Neural progenitor cell (in vitro differentiated cells): Measurements from ENCODE around the gene TMEFF2. TPM values are rescaled to one million over a fixed set of nuclear protein-coding genes. Genes with fewer than 3 reads are reported as not detected.

ENCODE experiments used
- DNase-seq: peaks from one replicate; pipeline ENCODE4 v3.0.0-alpha.2; 2016; ENCODE audit warnings: low spot score
- H2AFZ ChIP-seq: fragments of 200-600 bp; sonication (generic); replicated peaks from 2 replicates; pipeline ENCODE4 v1.6.1; 2016; ENCODE audit warnings: antibody characterized with exemption
- H3F3A ChIP-seq: fragments of 200-600 bp; sonication (generic); 2 replicates; pipeline ENCODE4 v1.6.1; 2016; ENCODE audit warnings: antibody characterized with exemption, low read depth
- H3K27ac ChIP-seq: fragments of 200-600 bp; sonication (generic); 2 replicates; pipeline ENCODE4 v1.5.1; 2016; ENCODE audit warnings: mild to moderate bottlenecking
- H3K27me3 ChIP-seq: fragments of 200-600 bp; sonication (generic); 2 replicates; pipeline ENCODE4 v1.6.1; 2016; ENCODE audit warnings: mild to moderate bottlenecking, moderate library complexity
- H3K36me3 ChIP-seq: fragments of 200-600 bp; sonication (generic); 2 replicates; pipeline ENCODE4 v1.5.1; 2016
- H3K4me1 ChIP-seq: fragments of 200-600 bp; sonication (generic); 2 replicates; pipeline ENCODE4 v1.6.1; 2016; ENCODE audit warnings: mixed run types
- H3K4me2 ChIP-seq: fragments of 200-600 bp; sonication (generic); 2 replicates; pipeline ENCODE4 v1.6.1; 2016
- H3K4me3 ChIP-seq: fragments of 200-600 bp; sonication (generic); 2 replicates; pipeline ENCODE4 v1.5.1; 2016
- H3K79me2 ChIP-seq: fragments of 200-600 bp; sonication (generic); 2 replicates; pipeline ENCODE4 v1.6.1; 2016; ENCODE audit warnings: low read depth
- H3K9ac ChIP-seq: fragments of 200-600 bp; sonication (generic); 2 replicates; pipeline ENCODE4 v1.6.1; 2016
- H3K9me3 ChIP-seq: fragments of 200-600 bp; sonication (generic); 2 replicates; pipeline ENCODE4 v1.5.1; 2016; ENCODE audit warnings: low read depth
- H4K20me1 ChIP-seq: fragments of 200-600 bp; sonication (generic); 2 replicates; pipeline ENCODE4 v1.6.1; 2016; ENCODE audit warnings: low read depth
- H3K27ac Mint-ChIP-seq: 3 replicates; pipeline ENCODE4 v1.8.0; 2021; ENCODE audit warnings: mixed read lengths
- H3K27me3 Mint-ChIP-seq: 2 replicates; pipeline ENCODE4 v1.8.0; 2022; ENCODE audit warnings: low read depth, mild to moderate bottlenecking, inconsistent platforms, moderate library complexity, mixed read lengths; ENCODE audit not compliant: insufficient read depth
- H3K36me3 Mint-ChIP-seq: 3 replicates; pipeline ENCODE4 v1.8.0; 2021; ENCODE audit warnings: mixed read lengths
- H3K4me1 Mint-ChIP-seq: 3 replicates; pipeline ENCODE4 v1.8.0; 2021; ENCODE audit warnings: mixed read lengths
- H3K4me3 Mint-ChIP-seq: 3 replicates; pipeline ENCODE4 v1.8.0; 2021; ENCODE audit warnings: mild to moderate bottlenecking, moderate library complexity, mixed read lengths
- H3K9me3 Mint-ChIP-seq: 3 replicates; pipeline ENCODE4 v1.8.0; 2020; ENCODE audit warnings: mixed read lengths
- CTCF ChIP-seq: fragments of 200-600 bp; sonication (generic); IDR thresholded peaks from 2 replicates; pipeline ENCODE4 v1.5.1; 2017; ENCODE audit warnings: antibody characterized with exemption, mild to moderate bottlenecking
- EZH2 ChIP-seq: fragments of 200-600 bp; sonication (generic); IDR thresholded peaks from 2 replicates; pipeline ENCODE4 v1.6.1; 2017; ENCODE audit warnings: antibody characterized with exemption, mild to moderate bottlenecking, moderate library complexity
- EZH2phosphoT487 ChIP-seq: fragments of 200-600 bp; sonication (generic); IDR thresholded peaks from 2 replicates; pipeline ENCODE4 v1.6.1; 2017; ENCODE audit warnings: antibody characterized with exemption
- total RNA-seq: library from RNA; depleted of rRNA; stranded (reverse); fragments of >200 nt; gene quantifications from 2 replicates; pipeline ENCODE4 v1.2.3, GENCODE V29; 2015; ENCODE audit warnings: low replicate concordance

Gene TMEFF2
- total RNA-seq, 1 donor from 2014 or later = 1.7 TPM

GRCh38 chr2:191991442-191991841 lies 203.3 kb downstream of the TMEFF2 start:
- no peak for DNase-seq
- H3K79me2 ChIP-seq = no peaks in the 10 kb centered on the region
- H3K4me3 ChIP-seq = no peak overlapping the region
- no peaks in the 10 kb centered on the region for H3K36me3 Mint-ChIP-seq
- H3K36me3 ChIP-seq = no peaks in the 10 kb centered on the region
- no peaks in the 10 kb centered on the region for H4K20me1 ChIP-seq
- H3K9me3 ChIP-seq = no peaks in the 10 kb centered on the region
- no peaks in the 10 kb centered on the region for H3K27me3 ChIP-seq
- H3F3A ChIP-seq = no peaks in the 10 kb centered on the region
- no peaks in the 10 kb centered on the region for H3K9me3 Mint-ChIP-seq
- no peak overlapping the region for H3K27ac ChIP-seq
- no peak overlapping the region for H3K4me2 ChIP-seq
- no peak overlapping the region for H2AFZ ChIP-seq
- no peak overlapping the region for H3K27ac Mint-ChIP-seq
- no peak overlapping the region for H3K9ac ChIP-seq
- H3K27me3 Mint-ChIP-seq = peaks cover 2% of the 10 kb centered on the region
- no peak overlapping the region for H3K4me3 Mint-ChIP-seq
- peaks cover 10% of the 10 kb centered on the region for H3K4me1 ChIP-seq
- TF ChIP-seq EZH2phosphoT487 = no peak
- peaks cover 9% of the 10 kb centered on the region for H3K4me1 Mint-ChIP-seq

- Histone ChIP-seq H3K4me3 (no peak overlapping the region), H2AFZ (no peak overlapping the region), H3K27me3 (no peaks in the 10 kb centered on the region), H3K9ac (no peak overlapping the region), H3F3A (no peaks in the 10 kb centered on the region), H3K27ac (no peak overlapping the region), H3K36me3 (no peaks in the 10 kb centered on the region), H3K9me3 (no peaks in the 10 kb centered on the region), H3K4me2 (no peak overlapping the region), H4K20me1 (no peaks in the 10 kb centered on the region), H3K4me1 (no peaks in the 10 kb centered on the region), H3K79me2 (no peaks in the 10 kb centered on the region)
- TF ChIP-seq EZH2 = no peak
- no peak overlapping the region for H3K27ac Mint-ChIP-seq
- DNase-seq = no peak
- H3K9me3 Mint-ChIP-seq = no peaks in the 10 kb centered on the region
- no peaks in the 10 kb centered on the region for H3K36me3 Mint-ChIP-seq
- no peak overlapping the region for H3K4me3 Mint-ChIP-seq
- H3K4me1 Mint-ChIP-seq = peaks cover 7% of the 10 kb centered on the region
- peaks cover 2% of the 10 kb centered on the region for H3K27me3 Mint-ChIP-seq
Measured at GRCh38 chr2:191985740-191986139, 209.0 kb downstream of the TMEFF2 start.

- no peaks in the 10 kb centered on the region for H3K27me3 ChIP-seq
- peaks cover 5% of the 10 kb centered on the region for H3K4me1 Mint-ChIP-seq
- H4K20me1 ChIP-seq = no peaks in the 10 kb centered on the region
- no peaks in the 10 kb centered on the region for H3K4me1 ChIP-seq
- no peak for TF ChIP-seq EZH2
- TF ChIP-seq CTCF = no peak
- no peak for TF ChIP-seq EZH2phosphoT487
- no peaks in the 10 kb centered on the region for H3F3A ChIP-seq
- H3K36me3 ChIP-seq = no peaks in the 10 kb centered on the region
- H3K79me2 ChIP-seq = no peaks in the 10 kb centered on the region
- H3K9me3 Mint-ChIP-seq = no peaks in the 10 kb centered on the region
- H2AFZ ChIP-seq = no peak overlapping the region
- H3K27ac ChIP-seq = no peak overlapping the region
- no peak overlapping the region for H3K27ac Mint-ChIP-seq
- no peak overlapping the region for H3K9ac ChIP-seq
- H3K27me3 Mint-ChIP-seq = no peaks in the 10 kb centered on the region
- H3K4me2 ChIP-seq = no peak overlapping the region
- DNase-seq = no peak
- no peak overlapping the region for H3K4me3 Mint-ChIP-seq
- no peak overlapping the region for H3K4me3 ChIP-seq
- H3K9me3 ChIP-seq = no peaks in the 10 kb centered on the region
- H3K36me3 Mint-ChIP-seq = no peaks in the 10 kb centered on the region
Measured at GRCh38 chr2:191983591-191983990, 211.1 kb downstream of the TMEFF2 start.

- no peak overlapping the region for H3K27ac ChIP-seq
- no peaks in the 10 kb centered on the region for H3K27me3 Mint-ChIP-seq
- no peak overlapping the region for H3K4me3 Mint-ChIP-seq
Measured at GRCh38 chr2:191983186-191983585, 211.5 kb downstream of the TMEFF2 start.

More at GRCh38 chr2:191983186-191983585, 211.5 kb downstream of the TMEFF2 start:
- Mint-ChIP-seq H3K36me3 (no peaks in the 10 kb centered on the region), H3K9me3 (no peaks in the 10 kb centered on the region), H3K4me1 (peaks cover 5% of the 10 kb centered on the region), H3K27ac (no peak overlapping the region)
- no peaks in the 10 kb centered on the region for H3K9me3 ChIP-seq
- no peaks in the 10 kb centered on the region for H3K27me3 ChIP-seq
- H2AFZ ChIP-seq = no peak overlapping the region
- no peak for DNase-seq
- H3K4me2 ChIP-seq = no peak overlapping the region
- H3K9ac ChIP-seq = no peak overlapping the region
- no peaks in the 10 kb centered on the region for H3K36me3 ChIP-seq
- TF ChIP-seq EZH2 (no peak), CTCF (no peak), EZH2phosphoT487 (no peak)
- no peak overlapping the region for H3K4me3 ChIP-seq
- no peaks in the 10 kb centered on the region for H3F3A ChIP-seq
- no peaks in the 10 kb centered on the region for H4K20me1 ChIP-seq
- H3K79me2 ChIP-seq = no peaks in the 10 kb centered on the region
- H3K4me1 ChIP-seq = no peaks in the 10 kb centered on the region
